Panc1 (cell line): ENCODE results near the gene C4orf50.

Source experiments
- POLR2AphosphoS5 ChIP-seq: IDR thresholded peaks from 2 replicates; pipeline ENCODE4 v1.6.1; 2012; ENCODE audit warnings: mild to moderate bottlenecking, low read depth, low read length, moderate library complexity
- TCF7L2 ChIP-seq: IDR thresholded peaks from 2 replicates; pipeline ENCODE4 v1.6.1; 2011; ENCODE audit warnings: mild to moderate bottlenecking, low read depth, low read length, inconsistent platforms
- TF ChIP-seq, protein P1 (sequence below): fragments of 450-650 bp; IDR thresholded peaks from 2 replicates; pipeline ENCODE4 v1.5.1; 2017; ENCODE audit warnings: mild to moderate bottlenecking
- TF ChIP-seq, protein P2 (sequence below), 2 experiments: IDR thresholded peaks; 2 replicates each; pipeline ENCODE4 v1.6.1; 2011 to 2012; ENCODE audit warnings: low read depth in 2 of 2, control low read depth in 1 of 2, low read length in 1 of 2, mild to moderate bottlenecking in 1 of 2, moderate library complexity in 1 of 2; ENCODE audit not compliant: insufficient read depth in 1 of 2

DNA sequence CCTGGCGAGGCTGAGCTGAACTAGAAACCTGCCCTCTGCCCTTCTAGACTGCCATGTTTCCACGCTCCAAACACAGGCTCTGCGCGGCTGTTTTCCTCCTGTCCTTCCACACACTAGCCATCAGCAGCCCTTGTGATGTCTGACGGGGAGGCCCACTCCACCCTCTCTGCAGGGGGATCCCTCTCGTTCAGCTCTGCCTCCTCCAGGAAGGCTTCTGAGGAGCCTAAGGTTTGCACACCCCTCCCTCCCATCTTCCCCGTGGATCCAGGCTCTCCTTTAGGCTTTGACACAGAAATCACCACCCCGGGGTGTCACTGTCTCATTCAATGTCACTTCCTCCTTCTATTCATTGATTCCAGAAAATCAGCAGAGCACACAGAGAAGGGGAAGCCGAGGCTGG, 86.7 kb downstream of the C4orf50 start:
- no peak for TF ChIP-seq POLR2AphosphoS5
- TF ChIP-seq, protein P1, sequence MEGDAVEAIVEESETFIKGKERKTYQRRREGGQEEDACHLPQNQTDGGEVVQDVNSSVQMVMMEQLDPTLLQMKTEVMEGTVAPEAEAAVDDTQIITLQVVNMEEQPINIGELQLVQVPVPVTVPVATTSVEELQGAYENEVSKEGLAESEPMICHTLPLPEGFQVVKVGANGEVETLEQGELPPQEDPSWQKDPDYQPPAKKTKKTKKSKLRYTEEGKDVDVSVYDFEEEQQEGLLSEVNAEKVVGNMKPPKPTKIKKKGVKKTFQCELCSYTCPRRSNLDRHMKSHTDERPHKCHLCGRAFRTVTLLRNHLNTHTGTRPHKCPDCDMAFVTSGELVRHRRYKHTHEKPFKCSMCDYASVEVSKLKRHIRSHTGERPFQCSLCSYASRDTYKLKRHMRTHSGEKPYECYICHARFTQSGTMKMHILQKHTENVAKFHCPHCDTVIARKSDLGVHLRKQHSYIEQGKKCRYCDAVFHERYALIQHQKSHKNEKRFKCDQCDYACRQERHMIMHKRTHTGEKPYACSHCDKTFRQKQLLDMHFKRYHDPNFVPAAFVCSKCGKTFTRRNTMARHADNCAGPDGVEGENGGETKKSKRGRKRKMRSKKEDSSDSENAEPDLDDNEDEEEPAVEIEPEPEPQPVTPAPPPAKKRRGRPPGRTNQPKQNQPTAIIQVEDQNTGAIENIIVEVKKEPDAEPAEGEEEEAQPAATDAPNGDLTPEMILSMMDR: no peak
- TF ChIP-seq, protein P2, sequence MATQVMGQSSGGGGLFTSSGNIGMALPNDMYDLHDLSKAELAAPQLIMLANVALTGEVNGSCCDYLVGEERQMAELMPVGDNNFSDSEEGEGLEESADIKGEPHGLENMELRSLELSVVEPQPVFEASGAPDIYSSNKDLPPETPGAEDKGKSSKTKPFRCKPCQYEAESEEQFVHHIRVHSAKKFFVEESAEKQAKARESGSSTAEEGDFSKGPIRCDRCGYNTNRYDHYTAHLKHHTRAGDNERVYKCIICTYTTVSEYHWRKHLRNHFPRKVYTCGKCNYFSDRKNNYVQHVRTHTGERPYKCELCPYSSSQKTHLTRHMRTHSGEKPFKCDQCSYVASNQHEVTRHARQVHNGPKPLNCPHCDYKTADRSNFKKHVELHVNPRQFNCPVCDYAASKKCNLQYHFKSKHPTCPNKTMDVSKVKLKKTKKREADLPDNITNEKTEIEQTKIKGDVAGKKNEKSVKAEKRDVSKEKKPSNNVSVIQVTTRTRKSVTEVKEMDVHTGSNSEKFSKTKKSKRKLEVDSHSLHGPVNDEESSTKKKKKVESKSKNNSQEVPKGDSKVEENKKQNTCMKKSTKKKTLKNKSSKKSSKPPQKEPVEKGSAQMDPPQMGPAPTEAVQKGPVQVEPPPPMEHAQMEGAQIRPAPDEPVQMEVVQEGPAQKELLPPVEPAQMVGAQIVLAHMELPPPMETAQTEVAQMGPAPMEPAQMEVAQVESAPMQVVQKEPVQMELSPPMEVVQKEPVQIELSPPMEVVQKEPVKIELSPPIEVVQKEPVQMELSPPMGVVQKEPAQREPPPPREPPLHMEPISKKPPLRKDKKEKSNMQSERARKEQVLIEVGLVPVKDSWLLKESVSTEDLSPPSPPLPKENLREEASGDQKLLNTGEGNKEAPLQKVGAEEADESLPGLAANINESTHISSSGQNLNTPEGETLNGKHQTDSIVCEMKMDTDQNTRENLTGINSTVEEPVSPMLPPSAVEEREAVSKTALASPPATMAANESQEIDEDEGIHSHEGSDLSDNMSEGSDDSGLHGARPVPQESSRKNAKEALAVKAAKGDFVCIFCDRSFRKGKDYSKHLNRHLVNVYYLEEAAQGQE (IDR thresholded peaks at IDR 0.05; ENCODE audit: insufficient read depth in 1 of 2, low read depth in 2 of 2, low read length in 1 of 2): no peak
- TF ChIP-seq TCF7L2: no peak
